ENCODE results near the gene UVRAG. TPM values are rescaled to one million over a fixed set of nuclear protein-coding genes. Genes with fewer than 3 reads are reported as not detected.
A peak's percentile ranks its signal among the peaks of the same experiment; 100 is the strongest.

UVRAG gene
- total RNA-seq, 1 donor from 2014 or later = 103 TPM

GRCh38 chr11:75812542-75813040 lies 2.4 kb upstream of the UVRAG start:
- no peaks in the 10 kb centered on the region for H3K27me3 Mint-ChIP-seq
- no peaks in the 10 kb centered on the region for H3K9me3 Mint-ChIP-seq
- peaks cover 49% of the 10 kb centered on the region for H3K4me1 Mint-ChIP-seq
- ATAC-seq (ENCODE audit: low read depth) (no peak), DNase-seq (no peak)
- intact Hi-C loops (cut with micrococcal nuclease) = loop anchor here (10.0 kb wide), 1 partner anchor 632 kb away; the partner anchor contains the start of gene EMSY
- peaks cover 4% of the 10 kb centered on the region for H3K36me3 Mint-ChIP-seq (ENCODE audit: low read depth)
- ChIA-PET CTCF (interaction anchor here (2.5 to 4.1 kb wide), 2 partner anchors 10 to 55 kb away, joined by 18 to 23 read pairs; no protein-coding TSS in a partner anchor), POLR2A (interaction anchor here (0.9 to 8.1 kb wide), 2 partner anchors 12 to 60 kb away, joined by 3 to 94 read pairs; no protein-coding TSS in a partner anchor)
- peak overlapping the region; percentile 96 for H3K27ac Mint-ChIP-seq
- no peak for TF ChIP-seq CTCF (IDR thresholded peaks at IDR 0.05)
- no peak overlapping the region for H3K4me3 Mint-ChIP-seq

- no peak for DNase-seq
- H3K27ac Mint-ChIP-seq = peak overlapping the region; percentile 96
Measured at GRCh38 chr11:75813124-75813523, 1.9 kb upstream of the UVRAG start.

GRCh38 chr11:75813622-75814039 lies 1.4 kb upstream of the UVRAG start:
- Mint-ChIP-seq H3K4me1 (peaks cover 53% of the 10 kb centered on the region), H3K36me3 (ENCODE audit: low read depth) (peaks cover 7% of the 10 kb centered on the region), H3K27me3 (no peaks in the 10 kb centered on the region), H3K4me3 (no peak overlapping the region), H3K9me3 (no peaks in the 10 kb centered on the region), H3K27ac (peak overlapping the region; percentile 96)
- no peak for TF ChIP-seq CTCF (IDR thresholded peaks at IDR 0.05)
- no peak for ATAC-seq (ENCODE audit: low read depth)
- ChIA-PET CTCF (interaction anchor here (1.5 to 4.1 kb wide), 5 partner anchors 11 to 338 kb away, joined by 3 to 23 read pairs (median 11); no protein-coding TSS in a partner anchor), POLR2A (interaction anchor here (0.6 to 8.1 kb wide), 5 partner anchors 11 to 78 kb away, joined by 3 to 94 read pairs (median 3); no protein-coding TSS in a partner anchor)
- no peak for DNase-seq
- intact Hi-C loops (cut with micrococcal nuclease) = loop anchor here (1.0 to 10.0 kb wide), 6 partner anchors 10 to 631 kb away; partner anchors contain the start of genes EMSY, GVQW3 and THAP12

More at GRCh38 chr11:75813124-75813523, 1.9 kb upstream of the UVRAG start:
- TF ChIP-seq CTCF (IDR thresholded peaks at IDR 0.05) = no peak
- CTCF ChIA-PET = interaction anchor here (1.5 to 4.1 kb wide), 3 partner anchors 11 to 78 kb away, joined by 3 to 23 read pairs (median 18); no protein-coding TSS in a partner anchor
- intact Hi-C loops (cut with micrococcal nuclease) = loop anchor here (10.0 kb wide), 1 partner anchor 632 kb away; the partner anchor contains the start of gene EMSY
- H3K9me3 Mint-ChIP-seq = no peaks in the 10 kb centered on the region
- POLR2A ChIA-PET = interaction anchor here (0.6 to 8.1 kb wide), 4 partner anchors 11 to 78 kb away, joined by 3 to 94 read pairs (median 4); no protein-coding TSS in a partner anchor
- no peak overlapping the region for H3K4me3 Mint-ChIP-seq
- ATAC-seq (ENCODE audit: low read depth) = no peak
- H3K27me3 Mint-ChIP-seq = no peaks in the 10 kb centered on the region
- H3K4me1 Mint-ChIP-seq = peaks cover 48% of the 10 kb centered on the region
- H3K36me3 Mint-ChIP-seq (ENCODE audit: low read depth) = peaks cover 6% of the 10 kb centered on the region

- Mint-ChIP-seq H3K36me3 (ENCODE audit: low read depth) (peaks cover 7% of the 10 kb centered on the region), H3K4me1 (peaks cover 57% of the 10 kb centered on the region), H3K9me3 (no peaks in the 10 kb centered on the region), H3K27ac (peak overlapping the region; percentile 96), H3K4me3 (no peak overlapping the region), H3K27me3 (no peaks in the 10 kb centered on the region)
- DNase-seq = no peak
- intact Hi-C loops (cut with micrococcal nuclease) = loop anchor here (1.0 to 10.0 kb wide), 6 partner anchors 11 to 630 kb away; partner anchors contain the start of genes EMSY, GVQW3 and THAP12
- ATAC-seq (ENCODE audit: low read depth) = peak; percentile 33
- POLR2A ChIA-PET = interaction anchor here (0.6 to 8.1 kb wide), 11 partner anchors 10 to 124 kb away, joined by 3 to 94 read pairs (median 4); no protein-coding TSS in a partner anchor
- TF ChIP-seq CTCF (IDR thresholded peaks at IDR 0.05) = no peak
- CTCF ChIA-PET = interaction anchor here (1.5 to 4.1 kb wide), 5 partner anchors 12 to 338 kb away, joined by 3 to 23 read pairs (median 11); no protein-coding TSS in a partner anchor
Measured at GRCh38 chr11:75814363-75814676, 690 bp upstream of the UVRAG start.
